K562 (cell line): ENCODE data around the gene CD207. TPM values are rescaled to one million over a fixed set of nuclear protein-coding genes. Genes with fewer than 3 reads are reported as not detected.

Experiments used
- CHD4 ChIP-seq: fragments of 200-600 bp; sonication (generic); IDR thresholded peaks from 3 replicates; pipeline ENCODE4 v1.6.1; 2012; ENCODE audit warnings: low read depth, mild to moderate bottlenecking, mixed read lengths, low read length, inconsistent platforms; ENCODE audit not compliant: insufficient read depth, insufficient replicate concordance, poor library complexity, severe bottlenecking
- DEAF1 ChIP-seq: fragments of 450-650 bp; formaldehyde crosslinking; IDR thresholded peaks from 2 replicates; pipeline ENCODE4 v1.4.0; 2020; ENCODE audit warnings: mild to moderate bottlenecking, moderate library complexity
- RAD21 ChIP-seq, 2 experiments: fragments of 250-450 bp in 1 of 2; fragments of 450-650 bp in 1 of 2; sonication (Bioruptor Pico) in 1 of 2; formaldehyde crosslinking in 1 of 2; IDR thresholded peaks in 1 of 2; conservative IDR thresholded peaks in 1 of 2; 2 replicates each; pipeline versions ENCODE4 v1.4.0 to v1.8.0; 2020 to 2022; ENCODE audit warnings: mild to moderate bottlenecking in 2 of 2, moderate library complexity in 1 of 2
- RBFOX2 ChIP-seq: fragments of 200-400 bp; formaldehyde crosslinking; IDR thresholded peaks from 2 replicates; pipeline ENCODE4 v1.6.1; 2017; ENCODE audit warnings: low read depth, mild to moderate bottlenecking, low read length, moderate library complexity
- SMC3 ChIP-seq: conservative IDR thresholded peaks from 2 replicates; pipeline ENCODE4 v1.6.1; 2011; ENCODE audit warnings: low read depth, low read length, improper control_type of control experiment; ENCODE audit not compliant: insufficient read depth
- XRCC5 ChIP-seq: fragments of 200-400 bp; formaldehyde crosslinking; IDR thresholded peaks from 2 replicates; pipeline ENCODE4 v1.6.1; 2017; ENCODE audit warnings: low read depth, mild to moderate bottlenecking, low read length
- ZNF24 ChIP-seq: fragments of 450-650 bp; IDR thresholded peaks from 2 replicates; pipeline ENCODE4 v1.6.1; 2016
- polyA plus RNA-seq, 8 experiments: library from polyadenylated mRNA; depleted of rRNA in 4 of 8; stranded (reverse) in 5 of 8; unstranded in 3 of 8; fragments of >200 nt; fragmentation: Nextera tagmentation in 2 of 8; fragmentation: Illumina TruSeq in 1 of 8; extraction: Ambion mirVana in 2 of 8; extraction: Trizol in 1 of 8; gene quantifications; 2 replicates each; pipeline versions ENCODE4 v1.2.1 to v1.2.3, GENCODE V29; 2011 to 2014; ENCODE audit warnings: inconsistent platforms in 1 of 8, missing spikeins in 1 of 8
- total RNA-seq, 7 experiments: library from RNA; depleted of rRNA in 6 of 7; stranded (reverse); fragments of >200 nt in 6 of 7; fragmentation: Illumina TruSeq in 2 of 7; extraction: Trizol in 2 of 7; gene quantifications; 2 replicates each; pipeline versions ENCODE4 v1.2.1 to v1.2.3, GENCODE V29; 2011 to 2021; ENCODE audit warnings: low replicate concordance in 1 of 7
- TF ChIP-seq, protein P1 (sequence below): sonication (generic); formaldehyde crosslinking; IDR thresholded peaks from 2 replicates; pipeline ENCODE4 v1.8.1; 2023; ENCODE audit warnings: mild to moderate bottlenecking, missing genetic modification reagents
- TF ChIP-seq, protein P2 (sequence below), 2 experiments: fragments of 450-650 bp; formaldehyde crosslinking in 1 of 2; IDR thresholded peaks; 2 replicates each; pipeline versions ENCODE4 v1.4.0 to v1.6.1; 2014 to 2020; ENCODE audit warnings: mild to moderate bottlenecking in 2 of 2, borderline replicate concordance in 1 of 2, low read depth in 1 of 2

CD207 gene
- total and polyA plus RNA-seq, 9 of the 15 experiments (the other 6 are each of a cell fraction or from before 2014, with no cell fraction given), result not detected

- TF ChIP-seq RAD21 (CRISPR knock-in tag; conservative IDR thresholded peaks at IDR 0.05 in 1 of 2, IDR thresholded peaks at IDR 0.05 in 1 of 2) (peak; percentile 44 to 85; a peak in 3 of 4 replicates), ZNF24 (peak; percentile 41; the same call in 1 of the 2 replicates), RBFOX2 (no peak), XRCC5 (peak; percentile 80; the same call in 1 of the 2 replicates), DEAF1 (CRISPR knock-in tag) (0 out of 2 replicates have a peak, but pooled peaks have one; percentile 16), SMC3 (peak; percentile 82), CHD4 (no peak)
- TF ChIP-seq, protein P1, sequence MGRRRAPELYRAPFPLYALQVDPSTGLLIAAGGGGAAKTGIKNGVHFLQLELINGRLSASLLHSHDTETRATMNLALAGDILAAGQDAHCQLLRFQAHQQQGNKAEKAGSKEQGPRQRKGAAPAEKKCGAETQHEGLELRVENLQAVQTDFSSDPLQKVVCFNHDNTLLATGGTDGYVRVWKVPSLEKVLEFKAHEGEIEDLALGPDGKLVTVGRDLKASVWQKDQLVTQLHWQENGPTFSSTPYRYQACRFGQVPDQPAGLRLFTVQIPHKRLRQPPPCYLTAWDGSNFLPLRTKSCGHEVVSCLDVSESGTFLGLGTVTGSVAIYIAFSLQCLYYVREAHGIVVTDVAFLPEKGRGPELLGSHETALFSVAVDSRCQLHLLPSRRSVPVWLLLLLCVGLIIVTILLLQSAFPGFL (CRISPR knock-in tag), result no peak
- TF ChIP-seq, protein P2, sequence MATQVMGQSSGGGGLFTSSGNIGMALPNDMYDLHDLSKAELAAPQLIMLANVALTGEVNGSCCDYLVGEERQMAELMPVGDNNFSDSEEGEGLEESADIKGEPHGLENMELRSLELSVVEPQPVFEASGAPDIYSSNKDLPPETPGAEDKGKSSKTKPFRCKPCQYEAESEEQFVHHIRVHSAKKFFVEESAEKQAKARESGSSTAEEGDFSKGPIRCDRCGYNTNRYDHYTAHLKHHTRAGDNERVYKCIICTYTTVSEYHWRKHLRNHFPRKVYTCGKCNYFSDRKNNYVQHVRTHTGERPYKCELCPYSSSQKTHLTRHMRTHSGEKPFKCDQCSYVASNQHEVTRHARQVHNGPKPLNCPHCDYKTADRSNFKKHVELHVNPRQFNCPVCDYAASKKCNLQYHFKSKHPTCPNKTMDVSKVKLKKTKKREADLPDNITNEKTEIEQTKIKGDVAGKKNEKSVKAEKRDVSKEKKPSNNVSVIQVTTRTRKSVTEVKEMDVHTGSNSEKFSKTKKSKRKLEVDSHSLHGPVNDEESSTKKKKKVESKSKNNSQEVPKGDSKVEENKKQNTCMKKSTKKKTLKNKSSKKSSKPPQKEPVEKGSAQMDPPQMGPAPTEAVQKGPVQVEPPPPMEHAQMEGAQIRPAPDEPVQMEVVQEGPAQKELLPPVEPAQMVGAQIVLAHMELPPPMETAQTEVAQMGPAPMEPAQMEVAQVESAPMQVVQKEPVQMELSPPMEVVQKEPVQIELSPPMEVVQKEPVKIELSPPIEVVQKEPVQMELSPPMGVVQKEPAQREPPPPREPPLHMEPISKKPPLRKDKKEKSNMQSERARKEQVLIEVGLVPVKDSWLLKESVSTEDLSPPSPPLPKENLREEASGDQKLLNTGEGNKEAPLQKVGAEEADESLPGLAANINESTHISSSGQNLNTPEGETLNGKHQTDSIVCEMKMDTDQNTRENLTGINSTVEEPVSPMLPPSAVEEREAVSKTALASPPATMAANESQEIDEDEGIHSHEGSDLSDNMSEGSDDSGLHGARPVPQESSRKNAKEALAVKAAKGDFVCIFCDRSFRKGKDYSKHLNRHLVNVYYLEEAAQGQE (IDR thresholded peaks at IDR 0.05; ENCODE audit: borderline replicate concordance), result peak; percentile 64; the same call in 1 of the 2 replicates
- TF ChIP-seq, protein P2 (CRISPR knock-in tag; IDR thresholded peaks at IDR 0.05; ENCODE audit: low read depth), result no peak
These were observed 26.4 kb upstream of the CD207 start (continued) for GRCh38 chr2:70861777-70862625.
